ENCODE data around the gene CHST8. TPM values are rescaled to one million over a fixed set of nuclear protein-coding genes. Genes with fewer than 3 reads are reported as not detected.
A peak's percentile ranks its signal among the peaks of the same experiment; 100 is the strongest.

The CHST8 gene
- total and polyA plus RNA-seq, 11 donors, result 0.10 to 0.88 (median 0.22) TPM; not detected in 3

GRCh38 chr19:33630880-33631608, 9.3 kb downstream of the CHST8 start:
- ATAC-seq (no peak), DNase-seq (peak in 1 of 5 donors; percentile 7)
- no peak overlapping the region for H3K27ac ChIP-seq
- TF ChIP-seq POLR2A (IDR thresholded peaks at IDR 0.05) (no peak), CTCF (IDR thresholded peaks at IDR 0.05) (no peak)
- H3K4me3 ChIP-seq, result no peak overlapping the region
- H3K4me1 ChIP-seq, result no peaks in the 10 kb centered on the region
- H3K27me3 ChIP-seq, result peaks cover 0 to 43% (median 3%) of the 10 kb centered on the region in 9 donors
- no peaks in the 10 kb centered on the region for H3K36me3 ChIP-seq
- H3K9me3 ChIP-seq, result no peaks in the 10 kb centered on the region
- intact Hi-C loops (cut with DNase I), result no loop called here
- 63 to 67% (median 65%) methylated on average over 13 of the region's 13 CpGs for WGBS, 4 donors

- DNase-seq (peak in 1 of 5 donors; percentile 5), ATAC-seq (no peak)
- Histone ChIP-seq H3K36me3 (no peaks in the 10 kb centered on the region), H3K4me1 (no peaks in the 10 kb centered on the region), H3K9me3 (no peaks in the 10 kb centered on the region), H3K4me3 (no peak overlapping the region), H3K27me3 (peaks cover 0 to 43% (median 3%) of the 10 kb centered on the region in 9 donors), H3K27ac (no peak overlapping the region)
- WGBS, 4 donors, result 53 to 64% (median 59%) methylated on average over 6 of the region's 6 CpGs
- intact Hi-C loops (cut with DNase I), result no loop called here
- TF ChIP-seq CTCF (IDR thresholded peaks at IDR 0.05) (no peak), POLR2A (IDR thresholded peaks at IDR 0.05) (no peak)
Measured at GRCh38 chr19:33631609-33631973, 9.8 kb downstream of the CHST8 start.

- Histone ChIP-seq H3K4me1 (no peaks in the 10 kb centered on the region), H3K27me3 (peaks cover 0 to 27% (median 3%) of the 10 kb centered on the region in 9 donors), H3K27ac (no peak overlapping the region), H3K4me3 (no peak overlapping the region), H3K36me3 (no peaks in the 10 kb centered on the region), H3K9me3 (no peaks in the 10 kb centered on the region)
- no peak for TF ChIP-seq CTCF (IDR thresholded peaks at IDR 0.05)
- no peak for TF ChIP-seq POLR2A (IDR thresholded peaks at IDR 0.05)
- 66 to 76% (median 73%) methylated on average over 14 of the region's 14 CpGs for WGBS, 4 donors
- intact Hi-C loops (cut with DNase I), result no loop called here
- DNase-seq (peak in 1 of 5 donors; percentile 2), ATAC-seq (no peak)
Measured at GRCh38 chr19:33634361-33635091, 12.8 kb downstream of the CHST8 start.
